ENCODE data around the gene CA14.

- TF ChIP-seq CTCF (IDR thresholded peaks at IDR 0.05): peak; percentile 25; the same call in 1 of the 2 replicates
- peak; percentile 91 for TF ChIP-seq CHD2 (IDR thresholded peaks at IDR 0.05; ENCODE audit: low read length, partially characterized antibody)
- TF ChIP-seq ZBTB33 (IDR thresholded peaks at IDR 0.05; ENCODE audit: borderline replicate concordance, low read depth): no peak
- TF ChIP-seq, protein P1, sequence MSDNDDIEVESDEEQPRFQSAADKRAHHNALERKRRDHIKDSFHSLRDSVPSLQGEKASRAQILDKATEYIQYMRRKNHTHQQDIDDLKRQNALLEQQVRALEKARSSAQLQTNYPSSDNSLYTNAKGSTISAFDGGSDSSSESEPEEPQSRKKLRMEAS (IDR thresholded peaks at IDR 0.05; ENCODE audit: low read depth): peak; percentile 86
- no peak for TF ChIP-seq EZH2phosphoT487 (IDR thresholded peaks at IDR 0.05; ENCODE audit: borderline replicate concordance, low read depth)
- TF ChIP-seq POLR2AphosphoS5 (IDR thresholded peaks at IDR 0.05; ENCODE audit: low read depth, low read length): peak; percentile 95
- no peak; the same call in 1 of the 2 replicates for TF ChIP-seq GABPA (IDR thresholded peaks at IDR 0.05; ENCODE audit: low read depth)
Observed at GRCh38 chr1:150235852-150236613, 21.5 kb upstream of the CA14 start, which contains the start of gene ANP32E.
